ENCODE results near the gene ENKUR.

GRCh38 chr10:25017661-25018060 lies 1.7 kb upstream of the ENKUR start:
- TF ChIP-seq CTCF (IDR thresholded peaks at IDR 0.05; ENCODE audit: insufficient read depth, low read length, poor library complexity, severe bottlenecking) (no peak), EZH2phosphoT487 (conservative IDR thresholded peaks at IDR 0.05; ENCODE audit: low read length) (no peak)

Measured in SU-DHL-6 (cell line).